Panc1 (cell line): ENCODE measurements around the gene SLC13A3. TPM values are rescaled to one million over a fixed set of nuclear protein-coding genes. Genes with fewer than 3 reads are reported as not detected.

Experiments
- ATAC-seq: fragments of 200-7000 bp; cut with Tn5 transposase; 2 replicates; pipeline ENCODE4 v1.9.1; 2020; ENCODE audit warnings: mild to moderate bottlenecking, moderate library complexity
- BruUV-seq: library from RNA; stranded (reverse); fragments of 400-500 nt; replicated peaks from 2 replicates; lab custom pipeline; 2021; lab: Mats Ljungman, UMichigan
- CTCF ChIA-PET: fragments of 300-600 bp; sonication (Branson Sonifier 250); formaldehyde crosslinking; loops from one replicate; lab custom pipeline; 2022; ENCODE audit warnings: antibody characterized with exemption; lab: Charles Lee
- POLR2A ChIA-PET: fragments of 300-600 bp; sonication (Branson Sonifier 250); formaldehyde crosslinking; loops from one replicate; lab custom pipeline; 2022; ENCODE audit warnings: antibody characterized with exemption; lab: Charles Lee
- DNase-seq: peaks from one replicate; pipeline ENCODE4 v3.0.0-alpha.2; 2010; ENCODE audit warnings: low read depth, low spot score
- H3K27ac ChIP-seq: 2 replicates; pipeline ENCODE4 v1.5.1; 2011; ENCODE audit warnings: mild to moderate bottlenecking, low read length, inconsistent platforms
- H3K27me3 ChIP-seq: fragments of 200-500 bp; sonication (Bioruptor generic); 2 replicates; pipeline ENCODE4 v1.6.0; 2014; ENCODE audit warnings: low read length, inconsistent platforms; ENCODE audit not compliant: control insufficient read depth, insufficient read depth
- H3K36me3 ChIP-seq: fragments of 200-500 bp; sonication (Bioruptor generic); 2 replicates; pipeline ENCODE4 v1.5.1; 2014; ENCODE audit warnings: inconsistent platforms, mild to moderate bottlenecking, low read length, moderate library complexity; ENCODE audit not compliant: control insufficient read depth, insufficient read depth
- H3K4me1 ChIP-seq: 2 replicates; pipeline ENCODE4 v1.5.1; 2011; ENCODE audit warnings: inconsistent platforms, mild to moderate bottlenecking, low read length, moderate library complexity; ENCODE audit not compliant: control insufficient read depth, insufficient read depth
- H3K4me3 ChIP-seq, 2 experiments: 2 replicates each; pipeline ENCODE4 v1.5.1; 2011 to 2012; ENCODE audit warnings: low read depth in 2 of 2, low read length in 2 of 2, mild to moderate bottlenecking in 2 of 2, inconsistent platforms in 1 of 2, moderate library complexity in 1 of 2
- H3K9me3 ChIP-seq: fragments of 200-500 bp; sonication (Bioruptor generic); 2 replicates; pipeline ENCODE4 v1.5.1; 2014; ENCODE audit warnings: low read depth, mild to moderate bottlenecking, inconsistent platforms, low read length, moderate library complexity; ENCODE audit not compliant: control insufficient read depth, insufficient read depth
- CTCF ChIP-seq: fragments of 450-650 bp; IDR thresholded peaks from 2 replicates; pipeline ENCODE4 v1.5.1; 2017; ENCODE audit warnings: mild to moderate bottlenecking
- POLR2AphosphoS5 ChIP-seq: IDR thresholded peaks from 2 replicates; pipeline ENCODE4 v1.6.1; 2012; ENCODE audit warnings: mild to moderate bottlenecking, low read depth, low read length, moderate library complexity
- REST ChIP-seq, 2 experiments: IDR thresholded peaks; 2 replicates each; pipeline ENCODE4 v1.6.1; 2011 to 2012; ENCODE audit warnings: low read depth in 2 of 2, control low read depth in 1 of 2, low read length in 1 of 2, mild to moderate bottlenecking in 1 of 2, moderate library complexity in 1 of 2; ENCODE audit not compliant: insufficient read depth in 1 of 2
- SIN3A ChIP-seq: IDR thresholded peaks from 2 replicates; pipeline ENCODE4 v1.6.1; 2012; ENCODE audit warnings: low read depth, mild to moderate bottlenecking, low read length, moderate library complexity, borderline replicate concordance; ENCODE audit not compliant: insufficient read depth
- TCF7L2 ChIP-seq: IDR thresholded peaks from 2 replicates; pipeline ENCODE4 v1.6.1; 2011; ENCODE audit warnings: mild to moderate bottlenecking, low read depth, low read length, inconsistent platforms
- in situ Hi-C: cut with HindIII; loops from 2 replicates; pipeline ENCODE4 v1.10.0; 2016; ENCODE audit warnings: low sequenced_read_pairs, low pct_unique_long_range_greater_than_20kb
- intact Hi-C: fragments of 100-400 bp; cut with micrococcal nuclease; formaldehyde crosslinking; loops from one replicate; pipeline ENCODE4 v1.10.0; 2022; ENCODE audit not compliant: unreplicated experiment
- total RNA-seq: library from RNA; stranded (reverse); gene quantifications from one replicate; pipeline ENCODE4 v1.2.1, GENCODE V29; 2021; ENCODE audit not compliant: unreplicated experiment

SLC13A3 gene
- total RNA-seq, 1 experiment from 2014 or later: 0.31 TPM

- intact Hi-C loops (no loop called here), in situ Hi-C loops (no loop called here)
- Histone ChIP-seq H3K4me1 (no peaks in the 10 kb centered on the region), H3K27ac (no peak overlapping the region), H3K36me3 (no peaks in the 10 kb centered on the region), H3K4me3 (no peak overlapping the region), H3K27me3 (peaks cover 3% of the 10 kb centered on the region), H3K9me3 (no peaks in the 10 kb centered on the region)
- DNase-seq (no peak), ATAC-seq (no peak)
- ChIA-PET POLR2A (no interaction called here), CTCF (no interaction called here)
- TF ChIP-seq CTCF (no peak), REST (IDR thresholded peaks at IDR 0.05; ENCODE audit: insufficient read depth in 1 of 2, low read depth in 2 of 2, low read length in 1 of 2) (no peak), POLR2AphosphoS5 (no peak), SIN3A (no peak), TCF7L2 (no peak)
- no TSS peak for BruUV-seq
Measured at GRCh38 chr20:46554828-46555227, 96.4 kb downstream of the SLC13A3 start.

- ATAC-seq (no peak), DNase-seq (no peak)
- Histone ChIP-seq H3K9me3 (no peaks in the 10 kb centered on the region), H3K27ac (no peak overlapping the region), H3K4me3 (no peak overlapping the region), H3K4me1 (no peaks in the 10 kb centered on the region), H3K36me3 (no peaks in the 10 kb centered on the region), H3K27me3 (peaks cover 3% of the 10 kb centered on the region)
- no peak for TF ChIP-seq CTCF
- TF ChIP-seq POLR2AphosphoS5: no peak
- TF ChIP-seq REST (IDR thresholded peaks at IDR 0.05; ENCODE audit: insufficient read depth in 1 of 2, low read depth in 2 of 2, low read length in 1 of 2): no peak
- TF ChIP-seq SIN3A: no peak
- TF ChIP-seq TCF7L2: no peak
- BruUV-seq: no TSS peak
- in situ Hi-C loops: no loop called here
- intact Hi-C loops: no loop called here
- POLR2A ChIA-PET: interaction anchor here (0.6 kb wide), 1 partner anchor 32 kb away, joined by 5 read pairs; no protein-coding TSS in a partner anchor
- CTCF ChIA-PET: no interaction called here
Measured at GRCh38 chr20:46553926-46554325, 97.3 kb downstream of the SLC13A3 start.
